HepG2 (cell line): ENCODE measurements around the gene ECHDC1. TPM values are rescaled to one million over a fixed set of nuclear protein-coding genes. Genes with fewer than 3 reads are reported as not detected.

ENCODE experiments used
- ATAC-seq: fragments of 200-7000 bp; cut with Tn5 transposase; 3 replicates; pipeline ENCODE4 v1.9.1; 2020; ENCODE audit warnings: mild to moderate bottlenecking, moderate library complexity
- BruUV-seq: library from RNA; stranded (reverse); fragments of 400-500 nt; replicated peaks from 2 replicates; lab custom pipeline; 2021; lab: Mats Ljungman, UMichigan
- CTCF ChIA-PET: fragments of 300-600 bp; formaldehyde crosslinking; extraction: SDS; loops from one replicate; lab custom pipeline; 2021; ENCODE audit warnings: low total read pairs, inconsistent platforms, low intra/inter-chr PET ratio; lab: Yijun Ruan, JAX
- POLR2A ChIA-PET: fragments of 350-600 bp; sonication (Branson Sonifier 250); formaldehyde crosslinking; loops from one replicate; lab custom pipeline; 2020; ENCODE audit warnings: antibody characterized with exemption, inconsistent platforms; lab: Yijun Ruan, JAX
- DNase-seq: peaks from one replicate; pipeline ENCODE4 v3.0.0-alpha.2; 2015; ENCODE audit warnings: low spot score
- FAIRE-seq: peaks from 3 replicates; lab custom pipeline; 2011; peaks lifted over from hg19 to GRCh38; lab: Jason Lieb, UNC
- H2AFZ ChIP-seq: one replicate; pipeline ENCODE4 v1.6.1; 2011; ENCODE audit warnings: low read length, inconsistent platforms
- H3K27ac ChIP-seq: fragments of 300-600 bp; 3 replicates; pipeline ENCODE4 v1.8.0; 2011; ENCODE audit warnings: mixed run types, mild to moderate bottlenecking, mixed read lengths, low read length, inconsistent platforms; ENCODE audit not compliant: insufficient read depth; ENCODE audit errors: extremely low read length
- H3K27me3 ChIP-seq, 2 experiments: fragments of 200-600 bp in 1 of 2; 2 replicates in 1 of 2; 3 replicates in 1 of 2; pipeline versions ENCODE4 v1.6.0 to v1.8.0; 2011; ENCODE audit warnings: low read length in 2 of 2, mild to moderate bottlenecking in 2 of 2, moderate library complexity in 2 of 2, inconsistent platforms in 1 of 2; ENCODE audit not compliant: insufficient read depth in 2 of 2, control insufficient read depth in 1 of 2
- H3K36me3 ChIP-seq, 2 experiments: fragments of 200-600 bp in 1 of 2; replicated peaks in 1 of 2; 2 replicates in 1 of 2; 3 replicates in 1 of 2; pipeline versions ENCODE4 v1.5.1 to v1.8.0; 2011; ENCODE audit warnings: low read length in 2 of 2, inconsistent platforms in 1 of 2; ENCODE audit not compliant: insufficient read depth in 2 of 2, control insufficient read depth in 1 of 2
- H3K4me1 ChIP-seq: 2 replicates; pipeline ENCODE4 v1.5.1; 2012; ENCODE audit warnings: low read length, inconsistent platforms; ENCODE audit not compliant: insufficient read depth
- H3K4me2 ChIP-seq: 2 replicates; pipeline ENCODE4 v1.6.0; 2011; ENCODE audit warnings: low read depth, low read length, inconsistent platforms
- H3K4me3 ChIP-seq, 3 experiments: fragments of 200-600 bp in 1 of 3; sonication (generic), shearing (Covaris generic) in 1 of 3; replicated peaks in 1 of 3; 2 replicates each; pipeline ENCODE4 v1.5.1; 2011 to 2016; ENCODE audit warnings: low read length in 3 of 3, inconsistent platforms in 2 of 3, low read depth in 2 of 3, mild to moderate bottlenecking in 2 of 3, control low read depth in 1 of 3, mixed read lengths in 1 of 3; ENCODE audit not compliant: insufficient read depth in 1 of 3
- H3K79me2 ChIP-seq: one replicate; pipeline ENCODE4 v1.6.1; 2011; ENCODE audit warnings: low read length, inconsistent platforms; ENCODE audit not compliant: insufficient read depth
- H3K9ac ChIP-seq: 2 replicates; pipeline ENCODE4 v1.6.0; 2011; ENCODE audit warnings: mild to moderate bottlenecking, low read depth, low read length, inconsistent platforms; ENCODE audit not compliant: insufficient read depth
- H3K9me3 ChIP-seq: 2 replicates; pipeline ENCODE4 v1.5.1; 2012; ENCODE audit warnings: mild to moderate bottlenecking, low read length
- H4K20me1 ChIP-seq: 2 replicates; pipeline ENCODE4 v1.6.0; 2011; ENCODE audit warnings: inconsistent platforms, mild to moderate bottlenecking, low read length, moderate library complexity; ENCODE audit not compliant: insufficient read depth
- ARID3A ChIP-seq: IDR thresholded peaks from 2 replicates; pipeline ENCODE4 v1.6.1; 2012; ENCODE audit warnings: low read depth, low read length, improper control_type of control experiment
- PHF8 ChIP-seq: sonication (generic); formaldehyde crosslinking; IDR thresholded peaks from 2 replicates; pipeline ENCODE4 v1.5.0; 2020; ENCODE audit warnings: missing genetic modification reagents
- PLRG1 ChIP-seq: fragments of 450-650 bp; conservative IDR thresholded peaks from 2 replicates; pipeline ENCODE4 v1.6.1; 2016
- PRDM4 ChIP-seq: sonication (generic); formaldehyde crosslinking; IDR thresholded peaks from 2 replicates; pipeline ENCODE4 v1.9.0; 2021; ENCODE audit warnings: missing genetic modification reagents, borderline replicate concordance
- SALL1 ChIP-seq: sonication (generic); formaldehyde crosslinking; IDR thresholded peaks from 2 replicates; pipeline ENCODE4 v1.8.0; 2022; ENCODE audit warnings: mild to moderate bottlenecking, missing genetic modification reagents
- ZEB1 ChIP-seq: IDR thresholded peaks from 2 replicates; pipeline ENCODE4 v1.6.1; 2012; ENCODE audit warnings: mild to moderate bottlenecking, low read depth, inconsistent platforms; ENCODE audit not compliant: insufficient replicate concordance
- ZMYM4 ChIP-seq: sonication (generic); formaldehyde crosslinking; IDR thresholded peaks from 2 replicates; pipeline ENCODE4 v1.8.1; 2023; ENCODE audit warnings: mild to moderate bottlenecking, missing genetic modification reagents
- ZNF160 ChIP-seq: sonication (generic); formaldehyde crosslinking; IDR thresholded peaks from 2 replicates; pipeline ENCODE4 v1.8.0; 2022; ENCODE audit warnings: mild to moderate bottlenecking, inconsistent platforms, missing genetic modification reagents
- ZNF207 ChIP-seq: fragments of 450-650 bp; IDR thresholded peaks from 2 replicates; pipeline ENCODE4 v1.6.1; 2016; ENCODE audit warnings: antibody characterized with exemption, borderline replicate concordance
- ZNF513 ChIP-seq: sonication (generic); formaldehyde crosslinking; conservative IDR thresholded peaks from 2 replicates; pipeline ENCODE4 v1.5.0; 2020; ENCODE audit warnings: missing genetic modification reagents
- WGBS: methylation state at CpG from one replicate; pipeline ENCODE4 v1.1.6; 2017; ENCODE audit warnings: low lambda C conversion rate; 5-methylcytosine and 5-hydroxymethylcytosine counted together
- in situ Hi-C: cut with HindIII; loops from 2 replicates; pipeline ENCODE4 v1.10.0; 2017; ENCODE audit warnings: low pct_unique_long_range_greater_than_20kb; ENCODE audit not compliant: extremely low pct_ligation_motif_present
- intact Hi-C: fragments of 100-400 bp; cut with micrococcal nuclease; formaldehyde crosslinking; loops from one replicate; pipeline ENCODE4 v1.10.0; 2022; ENCODE audit not compliant: unreplicated experiment
- polyA plus RNA-seq, 8 experiments: library from polyadenylated mRNA; depleted of rRNA in 3 of 8; stranded (reverse) in 7 of 8; unstranded in 1 of 8; fragments of >200 nt; fragmentation: Illumina TruSeq in 4 of 8; extraction: Trizol in 4 of 8; gene quantifications; 2 replicates each; pipeline versions ENCODE4 v1.2.1 to v1.2.3, GENCODE V29; 2011 to 2016; ENCODE audit warnings: low read depth in 4 of 8, missing spikeins in 1 of 8, mixed read lengths in 1 of 8; ENCODE audit not compliant: insufficient read depth in 1 of 8
- total RNA-seq, 5 experiments: library from RNA; depleted of rRNA; stranded (reverse); fragments of >200 nt; fragmentation: Illumina TruSeq; extraction: Trizol; gene quantifications; 2 replicates each; pipeline ENCODE4 v1.2.3, GENCODE V29; 2016; ENCODE audit warnings: low read depth in 1 of 5

The ECHDC1 gene
- total and polyA plus RNA-seq, 2 of the 13 experiments (the other 11 are each of a cell fraction or from before 2014, with no cell fraction given), result 32.8 to 98.1 TPM

- Histone ChIP-seq H3K4me2 (no peak overlapping the region), H3K4me1 (no peaks in the 10 kb centered on the region), H3K9ac (no peak overlapping the region), H3K27me3 (no peaks in the 10 kb centered on the region), H4K20me1 (no peaks in the 10 kb centered on the region), H3K9me3 (no peaks in the 10 kb centered on the region), H3K79me2 (no peaks in the 10 kb centered on the region), H3K27ac (no peak overlapping the region), H3K4me3 (no peak overlapping the region), H3K36me3 (no peaks in the 10 kb centered on the region), H2AFZ (no peak overlapping the region)
- ATAC-seq (no peak), DNase-seq (no peak), FAIRE-seq (no peak)
- ChIA-PET CTCF (no interaction called here), POLR2A (no interaction called here)
- intact Hi-C loops (no loop called here), in situ Hi-C loops (no loop called here)
- 3% methylated on average over 1 of the region's 1 CpG for WGBS
- no TSS peak for BruUV-seq
- TF ChIP-seq ZNF160 (no peak), ARID3A (no peak), ZNF207 (no peak), PLRG1 (no peak), ZMYM4 (CRISPR knock-in tag) (no peak), PHF8 (CRISPR knock-in tag) (no peak), ZNF513 (no peak), ZEB1 (no peak), PRDM4 (CRISPR knock-in tag) (no peak), SALL1 (CRISPR knock-in tag) (no peak)
Measured at GRCh38 chr6:127383988-127384387, 40.6 kb upstream of the ECHDC1 start.
